Spleen (tissue), 11 donors: ENCODE results near the gene OTX2. TPM values are rescaled to one million over a fixed set of nuclear protein-coding genes. Genes with fewer than 3 reads are reported as not detected.

Experiments used
- DNase-seq: peaks from one replicate; pipeline ENCODE4 v3.0.0-alpha.2; 2020
- H3K27ac ChIP-seq, 8 donors: fragments of 200-600 bp; sonication (generic) in 7 of 8; 1 replicate in 4 of 8; 2 replicates in 4 of 8; pipeline versions ENCODE4 v1.5.0 to v1.8.0; 2016 to 2021; ENCODE audit warnings: inconsistent platforms in 4 of 8, mild to moderate bottlenecking in 4 of 8, moderate library complexity in 1 of 8
- H3K27me3 ChIP-seq, 7 donors: fragments of 200-600 bp; sonication (generic) in 6 of 7; replicated peaks in 1 of 7; 1 replicate in 4 of 7; 2 replicates in 3 of 7; pipeline versions ENCODE4 v1.5.0 to v1.8.0; 2016 to 2021; ENCODE audit warnings: inconsistent platforms in 3 of 7, mild to moderate bottlenecking in 1 of 7
- H3K36me3 ChIP-seq, 6 donors: fragments of 200-600 bp; sonication (generic) in 5 of 6; 1 replicate in 4 of 6; 2 replicates in 2 of 6; pipeline versions ENCODE4 v1.5.0 to v1.8.0; 2016 to 2021; ENCODE audit warnings: inconsistent platforms in 2 of 6
- H3K4me1 ChIP-seq, 6 donors: fragments of 200-600 bp; sonication (generic) in 5 of 6; 1 replicate in 3 of 6; 2 replicates in 3 of 6; pipeline versions ENCODE4 v1.5.0 to v1.8.0; 2016 to 2021; ENCODE audit warnings: inconsistent platforms in 3 of 6
- H3K4me3 ChIP-seq, 8 donors: fragments of 200-600 bp; sonication (generic) in 7 of 8; 1 replicate in 4 of 8; 2 replicates in 4 of 8; pipeline versions ENCODE4 v1.5.0 to v1.8.0; 2016 to 2021; ENCODE audit warnings: inconsistent platforms in 4 of 8, mild to moderate bottlenecking in 4 of 8, moderate library complexity in 2 of 8
- H3K9me3 ChIP-seq, 8 donors: fragments of 200-600 bp; sonication (generic) in 7 of 8; 1 replicate in 4 of 8; 2 replicates in 4 of 8; pipeline versions ENCODE4 v1.5.0 to v1.8.0; 2016 to 2021; ENCODE audit warnings: inconsistent platforms in 4 of 8
- POLR2A ChIP-seq, 3 donors: fragments of 450-650 bp; IDR thresholded peaks; one replicate each; pipeline ENCODE4 v1.5.1; 2017; ENCODE audit warnings: antibody characterized with exemption in 3 of 3, mild to moderate bottlenecking in 1 of 3
- POLR2AphosphoS5 ChIP-seq, 3 donors: sonication (generic); formaldehyde crosslinking; IDR thresholded peaks; one replicate each; pipeline ENCODE4 v1.5.1; 2017; ENCODE audit warnings: antibody characterized with exemption in 3 of 3
- WGBS, 5 donors: extraction: QIAGEN DNeasy Blood & Tissue Kit in 3 of 5; methylation state at CpG; one replicate each; pipeline versions ENCODE4 v1.1.5 to v1.1.7; 2013 to 2018; 5-methylcytosine and 5-hydroxymethylcytosine counted together
- intact Hi-C: fragments of 100-400 bp; cut with DNase I; formaldehyde crosslinking; loops from one replicate; pipeline ENCODE4 v1.15.0; 2023; ENCODE audit warnings: low total_unique reads
- polyA plus RNA-seq, 3 donors: library from polyadenylated mRNA; stranded (reverse); fragments of 200-250 nt; gene quantifications; one replicate each; pipeline ENCODE4 v1.2.1, GENCODE V29; 2013
- total RNA-seq, 7 donors: library from RNA; depleted of rRNA in 3 of 7; stranded (reverse); fragments of >200 nt in 3 of 7; fragmentation: NEBNext Ultra II Directional in 4 of 7; extraction: Animal tissue kit (Norgen Biotek cat#: 25700) in 4 of 7; gene quantifications; one replicate each; pipeline versions ENCODE4 v1.1.0 to v1.2.1, GENCODE V29; 2016 to 2021
- TF ChIP-seq, protein P1 (sequence below), 11 experiments: fragments of 200-600 bp in 7 of 11; fragments of 450-650 bp in 4 of 11; sonication (generic) in 4 of 11; IDR thresholded peaks in 8 of 11; conservative IDR thresholded peaks in 3 of 11; 1 replicate in 7 of 11; 2 replicates in 4 of 11; pipeline versions ENCODE4 v1.4.0 to v1.8.0; 2016 to 2021; ENCODE audit warnings: antibody characterized with exemption in 11 of 11, inconsistent platforms in 4 of 11, mild to moderate bottlenecking in 1 of 11
- donor health status: healthy with polysubstance abuse.
- donor health status: DM: no; HTN: no; CAD: no; lungs with moderate emphysema.
- donor health status: DM: no; HTN: no; CAD: no.
- donor health status: Bipolar disorder and iron deficiency.
- donor health status: healthy.
- donor health status: DM: no; HTN: no; CAD: no.
- donor health status: DM: yes; HTN: yes; CAD: no.

OTX2 gene
- total and polyA plus RNA-seq, 10 donors = not detected

- Histone ChIP-seq H3K27ac (no peak overlapping the region), H3K9me3 (peaks cover 0 to 13% (median 0%) of the 10 kb centered on the region in 8 donors), H3K4me1 (peaks cover 0 to 31% (median 16%) of the 10 kb centered on the region in 6 donors), H3K27me3 (peaks cover 7 to 100% (median 99%) of the 10 kb centered on the region in 7 donors), H3K4me3 (no peak overlapping the region), H3K36me3 (no peaks in the 10 kb centered on the region)
- DNase-seq = no peak
- 9 to 13% (median 10%) methylated on average over 25 to 39 of the region's 39 CpGs for WGBS, 5 donors
- intact Hi-C loops = no loop called here
- TF ChIP-seq, protein P1, sequence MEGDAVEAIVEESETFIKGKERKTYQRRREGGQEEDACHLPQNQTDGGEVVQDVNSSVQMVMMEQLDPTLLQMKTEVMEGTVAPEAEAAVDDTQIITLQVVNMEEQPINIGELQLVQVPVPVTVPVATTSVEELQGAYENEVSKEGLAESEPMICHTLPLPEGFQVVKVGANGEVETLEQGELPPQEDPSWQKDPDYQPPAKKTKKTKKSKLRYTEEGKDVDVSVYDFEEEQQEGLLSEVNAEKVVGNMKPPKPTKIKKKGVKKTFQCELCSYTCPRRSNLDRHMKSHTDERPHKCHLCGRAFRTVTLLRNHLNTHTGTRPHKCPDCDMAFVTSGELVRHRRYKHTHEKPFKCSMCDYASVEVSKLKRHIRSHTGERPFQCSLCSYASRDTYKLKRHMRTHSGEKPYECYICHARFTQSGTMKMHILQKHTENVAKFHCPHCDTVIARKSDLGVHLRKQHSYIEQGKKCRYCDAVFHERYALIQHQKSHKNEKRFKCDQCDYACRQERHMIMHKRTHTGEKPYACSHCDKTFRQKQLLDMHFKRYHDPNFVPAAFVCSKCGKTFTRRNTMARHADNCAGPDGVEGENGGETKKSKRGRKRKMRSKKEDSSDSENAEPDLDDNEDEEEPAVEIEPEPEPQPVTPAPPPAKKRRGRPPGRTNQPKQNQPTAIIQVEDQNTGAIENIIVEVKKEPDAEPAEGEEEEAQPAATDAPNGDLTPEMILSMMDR (IDR thresholded peaks at IDR 0.05 in 8 of 11, conservative IDR thresholded peaks at IDR 0.05 in 3 of 11) = no peak
- TF ChIP-seq POLR2A (IDR thresholded peaks at IDR 0.05) (no peak), POLR2AphosphoS5 (IDR thresholded peaks at IDR 0.05) (no peak)
Measured at GRCh38 chr14:56811593-56812363, 1.5 kb upstream of the OTX2 start.

DNA sequence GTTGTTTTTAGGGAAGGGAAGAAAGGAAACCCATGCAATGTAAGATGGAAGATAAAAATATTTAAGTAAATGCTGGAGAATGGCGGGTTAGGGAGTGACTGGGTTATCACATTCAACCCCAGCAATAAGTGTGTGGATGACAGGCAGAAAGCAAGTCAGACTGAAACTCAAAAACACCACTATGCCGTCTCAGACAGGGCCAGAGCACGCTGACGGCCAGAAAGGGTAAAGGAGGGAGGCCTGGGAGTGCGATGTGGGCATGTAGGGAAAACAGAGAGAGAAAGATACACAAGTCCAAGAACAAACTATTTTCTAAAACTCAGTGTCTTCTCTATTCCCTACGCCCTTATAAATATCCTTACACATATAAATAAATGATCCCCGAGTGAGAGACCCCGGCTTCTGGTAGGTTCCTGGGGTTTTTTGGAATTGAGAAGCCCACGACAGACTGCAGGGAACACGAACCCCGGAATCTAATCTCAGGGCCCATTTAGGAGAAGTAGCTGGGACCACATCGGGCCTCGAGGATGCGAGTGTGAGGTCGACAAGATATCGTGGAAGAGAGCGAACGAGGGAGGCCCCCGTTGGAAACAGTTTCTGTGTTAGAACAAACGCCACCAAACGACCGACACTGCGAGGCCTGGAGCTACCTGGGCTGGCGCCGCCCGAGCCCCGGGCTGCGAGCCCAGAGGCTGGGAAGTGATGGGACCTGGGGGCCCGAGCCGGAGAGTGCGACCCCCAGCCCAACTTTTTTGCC, 735 bp upstream of the OTX2 start:
- no peak overlapping the region for H3K27ac ChIP-seq
- WGBS, 5 donors = 7 to 14% (median 9%) methylated on average over 31 of the region's 31 CpGs
- peaks cover 0 to 13% (median 0%) of the 10 kb centered on the region in 8 donors for H3K9me3 ChIP-seq
- peaks cover 7 to 100% (median 99%) of the 10 kb centered on the region in 7 donors for H3K27me3 ChIP-seq
- no peak overlapping the region for H3K4me3 ChIP-seq
- TF ChIP-seq POLR2AphosphoS5 (IDR thresholded peaks at IDR 0.05) (no peak), POLR2A (IDR thresholded peaks at IDR 0.05) (no peak)
- TF ChIP-seq, protein P1 (IDR thresholded peaks at IDR 0.05 in 8 of 11, conservative IDR thresholded peaks at IDR 0.05 in 3 of 11) = no peak
- intact Hi-C loops = no loop called here
- DNase-seq = no peak
- H3K4me1 ChIP-seq = peaks cover 0 to 26% (median 16%) of the 10 kb centered on the region in 6 donors
- no peaks in the 10 kb centered on the region for H3K36me3 ChIP-seq

- intact Hi-C loops = no loop called here
- DNase-seq = no peak
- TF ChIP-seq, protein P1 (IDR thresholded peaks at IDR 0.05 in 8 of 11, conservative IDR thresholded peaks at IDR 0.05 in 3 of 11) = no peak
- no peak for TF ChIP-seq POLR2A (IDR thresholded peaks at IDR 0.05)
- no peak for TF ChIP-seq POLR2AphosphoS5 (IDR thresholded peaks at IDR 0.05)
- Histone ChIP-seq H3K4me1 (peaks cover 0 to 26% (median 16%) of the 10 kb centered on the region in 6 donors), H3K36me3 (no peaks in the 10 kb centered on the region), H3K27me3 (peaks cover 10 to 100% (median 97%) of the 10 kb centered on the region in 7 donors), H3K9me3 (peaks cover 0 to 13% (median 0%) of the 10 kb centered on the region in 8 donors), H3K4me3 (peak overlapping the region in 2 of 8 donors; percentile 12 to 40), H3K27ac (no peak overlapping the region)
- WGBS, 5 donors = 6 to 12% (median 10%) methylated on average over 63 of the region's 63 CpGs
Measured at GRCh38 chr14:56809270-56810146, 771 bp downstream of the OTX2 start.
